ENCODE data around the gene OGDHL.
A peak's percentile ranks its signal among the peaks of the same experiment; 100 is the strongest.

OGDHL gene

DNA sequence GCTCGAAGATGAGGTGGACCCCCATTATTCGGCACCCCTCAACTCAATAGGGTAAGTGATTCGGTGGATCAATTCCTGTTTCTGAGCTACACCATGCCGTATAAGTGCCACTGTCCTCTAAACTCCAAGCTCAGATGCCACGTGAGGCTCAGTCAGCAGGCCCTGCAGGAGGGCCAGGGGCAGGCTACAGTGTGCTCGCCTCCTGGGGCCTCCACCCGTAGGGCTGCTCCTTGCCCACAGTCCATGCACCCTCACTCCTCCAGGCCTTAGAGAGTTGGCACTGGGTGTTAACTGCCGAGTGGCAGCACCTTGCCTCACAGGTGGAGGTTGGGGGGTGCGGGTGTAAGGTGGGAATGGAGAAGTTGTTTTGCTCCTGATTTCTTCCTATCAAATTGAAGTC lies 70.5 kb downstream of the OGDHL start:
- H3K14ac ChIP-seq (ENCODE audit: low read length): no peak overlapping the region
- no peaks in the 10 kb centered on the region for H3K36me3 ChIP-seq (replicated peaks in 1 of 2; ENCODE audit: control insufficient read depth in 2 of 2, insufficient read depth in 2 of 2, low read length in 2 of 2)
- H3K4me2 ChIP-seq (ENCODE audit: insufficient read depth, low read length, poor library complexity, severe bottlenecking): no peak overlapping the region
- peaks cover 0 to 66% (median 33%) of the 10 kb centered on the region in 3 experiments for H3K27me3 ChIP-seq (ENCODE audit: control insufficient read depth in 3 of 3, insufficient read depth in 3 of 3, low read depth in 1 of 3, low read length in 3 of 3)
- no peak overlapping the region for H2BK15ac ChIP-seq (ENCODE audit: low read length)
- peaks cover 1% of the 10 kb centered on the region for H3K79me1 ChIP-seq (ENCODE audit: low read depth, low read length)
- no peak overlapping the region for H2BK5ac ChIP-seq (ENCODE audit: low read length)
- H2AFZ ChIP-seq (ENCODE audit: low read length): no peak overlapping the region
- no peak overlapping the region for H3K4me3 ChIP-seq (ENCODE audit: low read length in 2 of 2)
- no peak for DNase-seq (ENCODE audit: low spot score)
- no peak overlapping the region for H2BK120ac ChIP-seq (ENCODE audit: low read depth, low read length)
- peaks cover 6 to 10% of the 10 kb centered on the region in 2 donors for H3K9me3 ChIP-seq (replicated peaks in 1 of 2; ENCODE audit: control insufficient read depth in 2 of 2, insufficient read depth in 1 of 2, low read depth in 1 of 2, low read length in 2 of 2)
- no peak overlapping the region for H4K91ac ChIP-seq (ENCODE audit: low read depth, low read length, poor library complexity)
- H3K4ac ChIP-seq (ENCODE audit: low read length): no peak overlapping the region
- H4K8ac ChIP-seq (ENCODE audit: low read depth, low read length): no peak overlapping the region
- peak overlapping the region; percentile 38 for H3K23ac ChIP-seq (ENCODE audit: low read depth, low read length, poor library complexity)
- H3K27ac ChIP-seq (replicated peaks; ENCODE audit: low read length): no peak overlapping the region
- H2AK5ac ChIP-seq (ENCODE audit: low read depth, low read length): no peak overlapping the region
- no peak overlapping the region for H3K9ac ChIP-seq (ENCODE audit: low read depth, low read length, poor library complexity)
- H2BK12ac ChIP-seq (ENCODE audit: low read length): no peak overlapping the region
- no CpG with 5 or more reads among the region's 9 CpGs for whole genome bisulfite sequencing, 2 donors (ENCODE audit: extremely low coverage in 2 of 2, insufficient read length in 2 of 2, insufficient replicate concordance in 1 of 2)
- peaks cover 0 to 7% of the 10 kb centered on the region in 2 donors for H3K4me1 ChIP-seq (ENCODE audit: control insufficient read depth in 2 of 2, insufficient read depth in 1 of 2, low read depth in 1 of 2, low read length in 2 of 2)
- peak overlapping the region; percentile 50 for H3K18ac ChIP-seq (ENCODE audit: low read length)

DNA sequence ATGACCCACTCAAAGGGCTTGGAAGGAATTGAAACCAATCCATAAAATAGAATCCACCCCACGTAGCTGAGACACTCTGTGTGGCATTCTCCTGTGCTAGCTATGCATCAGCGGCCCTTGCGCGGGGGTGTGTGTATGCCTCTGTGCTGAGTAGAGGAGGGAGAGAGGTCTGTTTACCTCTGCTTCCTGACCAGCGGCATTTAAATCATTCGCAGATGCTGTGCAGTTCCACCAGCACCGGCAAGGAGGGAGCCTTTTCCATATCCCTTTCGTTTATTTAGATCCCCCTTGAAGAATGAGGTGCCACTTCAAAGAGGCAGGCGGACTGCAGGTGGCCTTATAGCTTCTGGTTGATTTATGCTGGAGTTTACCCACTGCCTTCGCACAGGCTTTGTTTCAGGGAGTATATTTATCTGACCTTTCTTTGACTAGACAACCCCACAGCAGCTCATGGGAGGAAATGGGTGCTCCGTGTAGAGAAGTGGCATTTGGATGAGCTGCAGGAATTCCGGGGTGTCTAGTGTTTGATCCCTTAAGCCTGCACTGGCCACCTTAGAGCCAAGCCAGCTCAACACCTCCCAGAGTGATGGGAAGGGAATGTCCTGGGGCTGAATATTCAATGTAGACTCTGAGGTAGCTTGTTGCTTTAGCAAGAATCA lies 71.3 kb downstream of the OGDHL start:
- Histone ChIP-seq H2BK120ac (ENCODE audit: low read depth, low read length) (no peak overlapping the region), H2BK15ac (ENCODE audit: low read length) (no peak overlapping the region), H4K91ac (ENCODE audit: low read depth, low read length, poor library complexity) (no peak overlapping the region), H3K79me1 (ENCODE audit: low read depth, low read length) (peaks cover 1% of the 10 kb centered on the region), H3K9me3 (replicated peaks in 1 of 2; ENCODE audit: control insufficient read depth in 2 of 2, insufficient read depth in 1 of 2, low read depth in 1 of 2, low read length in 2 of 2) (peaks cover 6 to 10% of the 10 kb centered on the region in 2 donors), H3K9ac (ENCODE audit: low read depth, low read length, poor library complexity) (no peak overlapping the region), H3K4me2 (ENCODE audit: insufficient read depth, low read length, poor library complexity, severe bottlenecking) (no peak overlapping the region), H3K4ac (ENCODE audit: low read length) (no peak overlapping the region), H3K18ac (ENCODE audit: low read length) (no peak overlapping the region), H3K4me3 (ENCODE audit: low read length in 2 of 2) (no peak overlapping the region), H3K23ac (ENCODE audit: low read depth, low read length, poor library complexity) (no peak overlapping the region), H3K14ac (ENCODE audit: low read length) (no peak overlapping the region), H3K36me3 (replicated peaks in 1 of 2; ENCODE audit: control insufficient read depth in 2 of 2, insufficient read depth in 2 of 2, low read length in 2 of 2) (no peaks in the 10 kb centered on the region), H3K27me3 (ENCODE audit: control insufficient read depth in 3 of 3, insufficient read depth in 3 of 3, low read depth in 1 of 3, low read length in 3 of 3) (peaks cover 0 to 59% (median 33%) of the 10 kb centered on the region in 3 experiments), H2BK5ac (ENCODE audit: low read length) (no peak overlapping the region), H2AK5ac (ENCODE audit: low read depth, low read length) (no peak overlapping the region), H3K4me1 (ENCODE audit: control insufficient read depth in 2 of 2, insufficient read depth in 1 of 2, low read depth in 1 of 2, low read length in 2 of 2) (peaks cover 0 to 7% of the 10 kb centered on the region in 2 donors), H2AFZ (ENCODE audit: low read length) (no peak overlapping the region), H3K27ac (replicated peaks; ENCODE audit: low read length) (no peak overlapping the region), H4K8ac (ENCODE audit: low read depth, low read length) (no peak overlapping the region), H2BK12ac (ENCODE audit: low read length) (no peak overlapping the region)
- WGBS, 2 donors (ENCODE audit: extremely low coverage in 2 of 2, insufficient read length in 2 of 2, insufficient replicate concordance in 1 of 2): no CpG with 5 or more reads among the region's 12 CpGs
- no peak for DNase-seq (ENCODE audit: low spot score)

DNA sequence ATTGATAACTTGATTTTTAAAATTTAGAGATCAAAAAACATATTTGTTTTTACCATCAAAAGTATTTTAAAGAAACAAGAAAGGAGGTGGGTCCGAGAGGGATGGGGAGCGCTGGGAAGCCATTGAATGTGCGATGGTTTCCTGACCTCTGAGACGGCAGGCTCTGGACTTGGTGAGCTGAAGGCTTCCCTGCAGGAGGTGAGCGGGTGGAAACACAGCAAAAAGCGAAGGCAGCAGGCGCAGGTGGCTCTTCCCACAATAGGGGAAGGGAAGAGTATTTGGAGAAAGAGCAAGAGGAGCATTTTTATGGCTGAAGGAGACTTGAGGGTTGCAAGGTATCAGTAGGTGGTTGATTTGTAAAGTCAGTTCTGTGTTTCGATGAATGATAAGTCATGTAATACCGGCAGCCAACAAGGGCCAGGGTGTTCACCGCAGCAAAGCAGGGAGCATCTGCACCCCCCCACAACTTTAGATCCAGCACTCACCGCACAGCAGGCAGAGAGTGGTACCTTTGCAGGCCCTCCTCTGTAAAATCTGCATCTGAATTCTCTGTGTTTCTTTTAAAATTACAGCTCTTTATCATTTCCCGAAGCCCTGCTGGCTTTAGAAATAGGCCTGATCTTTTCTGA lies 72.1 kb downstream of the OGDHL start:
- Histone ChIP-seq H4K8ac (ENCODE audit: low read depth, low read length) (no peak overlapping the region), H3K36me3 (replicated peaks in 1 of 2; ENCODE audit: control insufficient read depth in 2 of 2, insufficient read depth in 2 of 2, low read length in 2 of 2) (no peaks in the 10 kb centered on the region), H2BK5ac (ENCODE audit: low read length) (no peak overlapping the region), H3K79me1 (ENCODE audit: low read depth, low read length) (peaks cover 1% of the 10 kb centered on the region), H2AFZ (ENCODE audit: low read length) (peak overlapping the region; percentile 28), H3K23ac (ENCODE audit: low read depth, low read length, poor library complexity) (no peak overlapping the region), H3K9ac (ENCODE audit: low read depth, low read length, poor library complexity) (peak overlapping the region; percentile 66), H3K18ac (ENCODE audit: low read length) (no peak overlapping the region), H2AK5ac (ENCODE audit: low read depth, low read length) (no peak overlapping the region), H3K4me3 (ENCODE audit: low read length in 2 of 2) (no peak overlapping the region), H2BK120ac (ENCODE audit: low read depth, low read length) (no peak overlapping the region), H4K91ac (ENCODE audit: low read depth, low read length, poor library complexity) (no peak overlapping the region), H3K27me3 (ENCODE audit: control insufficient read depth in 3 of 3, insufficient read depth in 3 of 3, low read depth in 1 of 3, low read length in 3 of 3) (peaks cover 0 to 59% (median 33%) of the 10 kb centered on the region in 3 experiments), H3K27ac (replicated peaks; ENCODE audit: low read length) (no peak overlapping the region), H3K4ac (ENCODE audit: low read length) (no peak overlapping the region), H2BK15ac (ENCODE audit: low read length) (no peak overlapping the region), H3K4me2 (ENCODE audit: insufficient read depth, low read length, poor library complexity, severe bottlenecking) (no peak overlapping the region), H2BK12ac (ENCODE audit: low read length) (no peak overlapping the region), H3K9me3 (replicated peaks in 1 of 2; ENCODE audit: control insufficient read depth in 2 of 2, insufficient read depth in 1 of 2, low read depth in 1 of 2, low read length in 2 of 2) (peaks cover 6 to 10% of the 10 kb centered on the region in 2 donors), H3K14ac (ENCODE audit: low read length) (no peak overlapping the region), H3K4me1 (ENCODE audit: control insufficient read depth in 2 of 2, insufficient read depth in 1 of 2, low read depth in 1 of 2, low read length in 2 of 2) (peaks cover 0 to 7% of the 10 kb centered on the region in 2 donors)
- no CpG with 5 or more reads among the region's 12 CpGs for WGBS, 2 donors (ENCODE audit: extremely low coverage in 2 of 2, insufficient read length in 2 of 2, insufficient replicate concordance in 1 of 2)
- no peak for DNase-seq (ENCODE audit: low spot score)

DNA sequence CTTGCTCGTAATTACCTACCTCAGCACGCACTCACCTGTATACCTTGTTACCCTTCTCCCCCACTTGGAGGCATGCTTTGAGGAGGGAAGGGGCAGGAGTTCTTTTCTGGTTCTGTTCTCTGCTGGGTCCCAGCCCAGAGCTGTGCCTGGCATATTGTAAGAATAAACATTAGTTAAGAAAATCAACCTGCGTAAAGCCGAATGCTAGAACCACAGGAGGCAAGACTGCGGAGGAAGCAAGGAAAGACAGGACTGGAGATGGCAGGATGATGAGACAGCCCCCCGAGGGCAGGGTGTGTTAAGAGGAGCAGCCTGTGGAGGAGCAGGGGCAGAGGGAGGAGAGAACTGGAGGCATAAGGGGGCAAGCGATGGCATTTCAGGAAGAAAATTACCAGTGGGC lies 73.2 kb downstream of the OGDHL start:
- Histone ChIP-seq H3K23ac (ENCODE audit: low read depth, low read length, poor library complexity) (no peak overlapping the region), H3K27me3 (ENCODE audit: control insufficient read depth in 3 of 3, insufficient read depth in 3 of 3, low read depth in 1 of 3, low read length in 3 of 3) (peaks cover 0 to 59% (median 33%) of the 10 kb centered on the region in 3 experiments), H3K4ac (ENCODE audit: low read length) (no peak overlapping the region), H3K27ac (replicated peaks; ENCODE audit: low read length) (no peak overlapping the region), H2BK12ac (ENCODE audit: low read length) (no peak overlapping the region), H3K4me1 (ENCODE audit: control insufficient read depth in 2 of 2, insufficient read depth in 1 of 2, low read depth in 1 of 2, low read length in 2 of 2) (peaks cover 0 to 7% of the 10 kb centered on the region in 2 donors), H3K4me3 (ENCODE audit: low read length in 2 of 2) (no peak overlapping the region), H3K14ac (ENCODE audit: low read length) (no peak overlapping the region), H2AK5ac (ENCODE audit: low read depth, low read length) (no peak overlapping the region), H3K9me3 (replicated peaks in 1 of 2; ENCODE audit: control insufficient read depth in 2 of 2, insufficient read depth in 1 of 2, low read depth in 1 of 2, low read length in 2 of 2) (peaks cover 6 to 10% of the 10 kb centered on the region in 2 donors), H4K8ac (ENCODE audit: low read depth, low read length) (no peak overlapping the region), H3K79me1 (ENCODE audit: low read depth, low read length) (peaks cover 1% of the 10 kb centered on the region), H3K9ac (ENCODE audit: low read depth, low read length, poor library complexity) (no peak overlapping the region), H2BK15ac (ENCODE audit: low read length) (no peak overlapping the region), H2BK120ac (ENCODE audit: low read depth, low read length) (no peak overlapping the region), H2AFZ (ENCODE audit: low read length) (no peak overlapping the region), H3K18ac (ENCODE audit: low read length) (no peak overlapping the region), H2BK5ac (ENCODE audit: low read length) (no peak overlapping the region), H3K4me2 (ENCODE audit: insufficient read depth, low read length, poor library complexity, severe bottlenecking) (no peak overlapping the region), H4K91ac (ENCODE audit: low read depth, low read length, poor library complexity) (no peak overlapping the region), H3K36me3 (replicated peaks in 1 of 2; ENCODE audit: control insufficient read depth in 2 of 2, insufficient read depth in 2 of 2, low read length in 2 of 2) (no peaks in the 10 kb centered on the region)
- WGBS, 2 donors (ENCODE audit: extremely low coverage in 2 of 2, insufficient read length in 2 of 2, insufficient replicate concordance in 1 of 2): no CpG with 5 or more reads among the region's 7 CpGs
- DNase-seq (ENCODE audit: low spot score): no peak
